ENCODE measurements around the gene C10orf143.

DNA sequence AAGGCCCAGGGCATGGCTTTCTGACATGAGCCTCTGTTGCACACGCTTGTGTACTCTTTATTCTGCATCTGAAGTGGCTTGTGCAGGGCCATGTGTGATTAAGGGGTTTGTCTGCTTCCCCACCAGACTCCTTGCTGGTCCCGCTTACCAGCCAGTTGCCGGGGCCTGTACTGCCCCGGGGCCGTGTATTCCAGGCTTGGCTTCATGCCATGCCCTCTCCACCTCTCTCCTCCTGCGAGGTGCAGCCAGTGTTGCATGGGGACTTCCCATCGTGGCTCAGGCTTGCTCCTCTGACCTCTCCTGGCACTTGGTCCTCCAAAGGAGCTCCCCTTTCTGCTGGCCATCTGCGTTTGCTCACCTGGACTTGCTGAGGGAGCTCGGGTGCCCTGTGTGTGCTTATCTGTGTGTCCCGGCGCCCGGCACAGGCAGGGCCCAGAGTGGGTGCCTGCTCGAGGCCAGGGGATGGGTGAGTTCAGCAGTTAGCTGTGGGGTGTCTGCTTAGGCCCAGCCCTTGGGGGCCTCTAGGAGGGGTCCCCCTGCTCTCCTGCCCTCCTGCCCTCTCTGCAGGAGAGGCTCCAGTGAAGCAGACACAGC lies 11.0 kb upstream of the C10orf143 start:
- no peak for TF ChIP-seq POLR2A (IDR thresholded peaks at IDR 0.05)
- TF ChIP-seq, protein P1, sequence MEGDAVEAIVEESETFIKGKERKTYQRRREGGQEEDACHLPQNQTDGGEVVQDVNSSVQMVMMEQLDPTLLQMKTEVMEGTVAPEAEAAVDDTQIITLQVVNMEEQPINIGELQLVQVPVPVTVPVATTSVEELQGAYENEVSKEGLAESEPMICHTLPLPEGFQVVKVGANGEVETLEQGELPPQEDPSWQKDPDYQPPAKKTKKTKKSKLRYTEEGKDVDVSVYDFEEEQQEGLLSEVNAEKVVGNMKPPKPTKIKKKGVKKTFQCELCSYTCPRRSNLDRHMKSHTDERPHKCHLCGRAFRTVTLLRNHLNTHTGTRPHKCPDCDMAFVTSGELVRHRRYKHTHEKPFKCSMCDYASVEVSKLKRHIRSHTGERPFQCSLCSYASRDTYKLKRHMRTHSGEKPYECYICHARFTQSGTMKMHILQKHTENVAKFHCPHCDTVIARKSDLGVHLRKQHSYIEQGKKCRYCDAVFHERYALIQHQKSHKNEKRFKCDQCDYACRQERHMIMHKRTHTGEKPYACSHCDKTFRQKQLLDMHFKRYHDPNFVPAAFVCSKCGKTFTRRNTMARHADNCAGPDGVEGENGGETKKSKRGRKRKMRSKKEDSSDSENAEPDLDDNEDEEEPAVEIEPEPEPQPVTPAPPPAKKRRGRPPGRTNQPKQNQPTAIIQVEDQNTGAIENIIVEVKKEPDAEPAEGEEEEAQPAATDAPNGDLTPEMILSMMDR (IDR thresholded peaks at IDR 0.05): no peak

Data from tibial nerve (tissue), 3 donors.